ENCODE measurements around the gene ETV2.

The ETV2 gene

DNA sequence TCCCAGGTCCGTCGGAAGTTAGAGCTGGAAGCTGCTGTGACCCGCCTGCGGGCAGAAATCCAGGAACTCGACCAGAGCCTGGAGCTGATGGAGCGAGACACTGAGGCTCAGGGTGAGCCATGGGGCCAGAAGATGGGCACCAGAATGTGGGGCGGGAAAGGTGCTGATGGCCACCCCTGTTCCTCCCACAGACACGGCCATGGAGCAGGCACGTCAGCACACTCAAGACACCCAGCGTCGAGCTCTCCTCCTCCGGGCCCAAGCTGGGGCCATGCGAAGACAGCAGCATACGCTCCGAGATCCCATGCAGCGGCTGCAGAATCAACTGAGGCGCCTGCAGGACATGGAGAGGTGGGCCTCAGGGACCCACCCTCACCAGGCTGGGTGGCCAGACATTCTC lies 26.5 kb upstream of the ETV2 start:
- no peak for DNase-seq (ENCODE audit: low read depth)
- TF ChIP-seq, protein P1, sequence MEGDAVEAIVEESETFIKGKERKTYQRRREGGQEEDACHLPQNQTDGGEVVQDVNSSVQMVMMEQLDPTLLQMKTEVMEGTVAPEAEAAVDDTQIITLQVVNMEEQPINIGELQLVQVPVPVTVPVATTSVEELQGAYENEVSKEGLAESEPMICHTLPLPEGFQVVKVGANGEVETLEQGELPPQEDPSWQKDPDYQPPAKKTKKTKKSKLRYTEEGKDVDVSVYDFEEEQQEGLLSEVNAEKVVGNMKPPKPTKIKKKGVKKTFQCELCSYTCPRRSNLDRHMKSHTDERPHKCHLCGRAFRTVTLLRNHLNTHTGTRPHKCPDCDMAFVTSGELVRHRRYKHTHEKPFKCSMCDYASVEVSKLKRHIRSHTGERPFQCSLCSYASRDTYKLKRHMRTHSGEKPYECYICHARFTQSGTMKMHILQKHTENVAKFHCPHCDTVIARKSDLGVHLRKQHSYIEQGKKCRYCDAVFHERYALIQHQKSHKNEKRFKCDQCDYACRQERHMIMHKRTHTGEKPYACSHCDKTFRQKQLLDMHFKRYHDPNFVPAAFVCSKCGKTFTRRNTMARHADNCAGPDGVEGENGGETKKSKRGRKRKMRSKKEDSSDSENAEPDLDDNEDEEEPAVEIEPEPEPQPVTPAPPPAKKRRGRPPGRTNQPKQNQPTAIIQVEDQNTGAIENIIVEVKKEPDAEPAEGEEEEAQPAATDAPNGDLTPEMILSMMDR (IDR thresholded peaks at IDR 0.05; ENCODE audit: control insufficient read depth, insufficient read depth, low read depth, low read length, missing control alignments): no peak
- no peak overlapping the region for H3K4me3 ChIP-seq (ENCODE audit: control insufficient read depth, low read depth, low read length)

DNA sequence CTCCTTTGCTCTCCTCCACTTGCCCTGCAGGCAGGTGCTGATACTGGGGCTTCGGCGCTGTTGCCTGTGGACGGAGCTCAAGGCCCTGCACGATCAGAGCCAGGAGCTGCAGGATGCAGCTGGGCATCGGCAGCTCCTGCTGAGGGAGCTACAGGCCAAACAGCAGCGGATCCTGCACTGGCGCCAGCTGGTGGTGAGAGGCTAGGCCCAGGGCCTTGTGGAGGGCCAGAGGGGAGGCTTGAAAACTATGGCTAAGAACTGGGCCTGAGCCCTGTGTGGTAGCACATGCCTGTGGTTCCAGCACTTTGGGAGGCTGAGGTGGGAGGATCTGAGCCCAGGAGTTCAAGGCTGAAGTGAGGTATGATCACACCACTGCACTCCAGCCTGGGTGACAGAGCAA lies 22.7 kb upstream of the ETV2 start:
- no peak overlapping the region for H3K4me3 ChIP-seq (ENCODE audit: control insufficient read depth, low read depth, low read length)
- TF ChIP-seq, protein P1 (IDR thresholded peaks at IDR 0.05; ENCODE audit: control insufficient read depth, insufficient read depth, low read depth, low read length, missing control alignments): no peak
- no peak for DNase-seq (ENCODE audit: low read depth)

DNA sequence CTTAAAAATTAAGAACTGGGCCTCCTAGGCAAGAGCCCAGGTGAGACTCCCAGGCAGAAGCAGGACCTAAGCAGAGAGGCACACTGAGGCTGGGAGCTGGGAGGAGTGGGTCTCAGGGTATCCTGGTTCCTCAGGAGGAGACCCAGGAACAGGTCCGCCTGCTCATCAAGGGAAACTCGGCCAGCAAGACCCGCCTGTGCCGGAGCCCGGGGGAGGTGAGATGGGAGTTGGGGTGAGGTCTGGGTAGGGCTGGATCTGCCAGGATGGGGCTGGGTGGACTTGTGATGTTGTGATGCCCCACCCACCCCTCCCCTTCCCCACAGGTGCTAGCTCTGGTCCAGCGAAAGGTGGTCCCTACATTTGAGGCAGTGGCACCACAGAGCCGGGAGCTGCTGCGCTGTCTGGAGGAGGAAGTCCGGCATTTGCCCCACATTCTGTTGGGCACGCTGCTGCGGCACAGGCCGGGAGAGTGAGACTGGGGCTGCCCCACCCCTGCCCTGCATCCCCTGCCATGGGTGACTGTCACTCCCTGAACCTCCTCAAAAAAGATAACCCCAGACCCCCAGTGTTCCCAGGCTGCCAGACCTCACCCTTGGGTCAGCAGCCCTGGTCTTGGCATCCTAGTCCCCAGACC lies 22.1 kb upstream of the ETV2 start:
- TF ChIP-seq, protein P1 (IDR thresholded peaks at IDR 0.05; ENCODE audit: control insufficient read depth, insufficient read depth, low read depth, low read length, missing control alignments): no peak
- no peak for DNase-seq (ENCODE audit: low read depth)
- H3K4me3 ChIP-seq (ENCODE audit: control insufficient read depth, low read depth, low read length): no peak overlapping the region

DNA sequence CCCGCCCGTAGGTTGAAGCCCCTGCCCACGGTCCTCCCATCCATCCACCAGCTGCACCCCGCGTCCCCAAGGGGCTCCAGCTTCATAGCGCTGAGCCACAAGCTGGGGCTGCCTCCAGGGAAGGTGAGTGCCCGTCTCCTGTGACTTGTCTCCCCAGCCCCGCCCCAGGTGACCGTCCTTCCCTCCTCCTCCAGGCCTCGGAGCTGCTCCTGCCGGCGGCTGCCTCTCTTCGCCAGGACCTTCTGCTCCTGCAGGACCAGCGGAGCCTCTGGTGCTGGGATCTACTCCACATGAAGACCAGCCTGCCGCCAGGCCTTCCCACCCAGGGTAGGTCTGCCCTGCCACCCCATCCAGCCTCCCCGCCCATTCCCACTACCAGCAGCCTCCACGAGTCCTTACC lies 21.5 kb upstream of the ETV2 start:
- TF ChIP-seq, protein P1 (IDR thresholded peaks at IDR 0.05; ENCODE audit: control insufficient read depth, insufficient read depth, low read depth, low read length, missing control alignments): no peak
- DNase-seq (ENCODE audit: low read depth): no peak
- H3K4me3 ChIP-seq (ENCODE audit: control insufficient read depth, low read depth, low read length): no peak overlapping the region

DNA sequence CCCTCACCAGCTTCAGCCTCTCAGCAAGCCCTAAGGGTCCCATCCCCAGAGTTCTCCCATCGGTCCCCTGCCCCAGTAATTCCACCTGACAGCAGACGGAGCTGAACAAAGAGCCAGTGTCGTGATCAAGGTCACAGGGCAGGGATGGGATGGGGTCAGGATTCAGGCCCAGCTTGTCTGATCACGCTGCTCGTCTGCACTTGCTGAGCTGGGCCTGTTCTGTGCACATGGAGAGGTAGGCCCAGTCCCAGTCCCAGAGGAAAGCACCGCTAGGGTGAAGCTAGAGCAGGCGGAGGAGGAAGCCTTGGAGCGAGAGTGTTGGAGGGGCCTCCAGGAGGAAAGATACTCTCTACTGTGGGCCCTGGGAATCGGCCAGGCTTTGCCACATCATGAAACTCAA lies 19.8 kb upstream of the ETV2 start:
- DNase-seq (ENCODE audit: low read depth): no peak
- TF ChIP-seq, protein P1 (IDR thresholded peaks at IDR 0.05; ENCODE audit: control insufficient read depth, insufficient read depth, low read depth, low read length, missing control alignments): no peak
- H3K4me3 ChIP-seq (ENCODE audit: control insufficient read depth, low read depth, low read length): no peak overlapping the region

DNA sequence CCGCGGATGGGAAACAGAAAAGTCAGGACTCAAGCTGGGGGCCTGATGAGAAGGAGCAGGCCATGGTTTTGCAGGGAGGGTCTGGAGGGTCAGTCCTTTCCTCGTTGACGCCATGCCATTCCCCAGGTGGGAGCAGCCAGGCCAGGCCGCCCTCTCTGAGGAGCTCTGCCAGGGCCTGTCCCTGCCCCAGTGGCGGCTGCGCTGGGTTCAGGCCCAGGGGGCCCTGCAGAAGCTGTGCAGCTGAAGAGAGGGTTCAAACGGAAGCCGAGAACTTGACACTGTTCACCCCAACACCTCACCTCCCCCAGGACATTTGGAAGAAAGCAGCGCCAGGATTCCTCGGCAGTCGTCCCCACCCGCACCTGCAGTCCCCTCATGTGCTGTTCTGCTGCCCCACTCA lies 18.8 kb upstream of the ETV2 start:
- TF ChIP-seq, protein P1 (IDR thresholded peaks at IDR 0.05; ENCODE audit: control insufficient read depth, insufficient read depth, low read depth, low read length, missing control alignments): no peak

More for the DNA sequence above, 18.8 kb upstream of the ETV2 start:
- no peak for DNase-seq (ENCODE audit: low read depth)
- H3K4me3 ChIP-seq (ENCODE audit: control insufficient read depth, low read depth, low read length): no peak overlapping the region

Measured in AG09309 (cell line).